OCI-LY3 (cell line): ENCODE results near the gene HMGXB4.

Source experiments
- H2AFZ ChIP-seq: fragments of 200-600, 300-600 bp; shearing (Covaris generic); 2 replicates; pipeline ENCODE4 v1.6.0; 2014; ENCODE audit warnings: antibody characterized with exemption, low read depth, low read length
- H3K27ac ChIP-seq: fragments of 200-600, 300-600 bp; sonication (generic); 2 replicates; pipeline ENCODE4 v1.5.1; 2014; ENCODE audit warnings: mild to moderate bottlenecking, low read length, moderate library complexity, mixed read lengths
- H3K27me3 ChIP-seq: fragments of 200-600, 300-600 bp; sonication (generic); 2 replicates; pipeline ENCODE4 v1.6.1; 2014; ENCODE audit warnings: low read depth, low read length, mixed read lengths
- H3K36me3 ChIP-seq: fragments of 200-600, 300-600 bp; sonication (generic); replicated peaks from 2 replicates; pipeline ENCODE3; 2014; ENCODE audit warnings: low read depth, low read length, mixed read lengths
- H3K4me1 ChIP-seq: fragments of 300-600, 200-600 bp; sonication (generic); 2 replicates; pipeline ENCODE4 v1.6.1; 2014; ENCODE audit warnings: low read length, mixed read lengths
- H3K4me2 ChIP-seq: fragments of 200-600, 300-600 bp; sonication (generic); 2 replicates; pipeline ENCODE4 v1.6.1; 2014; ENCODE audit warnings: low read length, mixed read lengths
- H3K4me3 ChIP-seq: fragments of 300-600, 200-600 bp; sonication (generic); 2 replicates; pipeline ENCODE4 v1.5.1; 2014; ENCODE audit warnings: antibody characterized with exemption, mild to moderate bottlenecking, low read length, moderate library complexity
- H3K79me2 ChIP-seq: fragments of 300-600, 200-600 bp; shearing (Covaris generic); 2 replicates; pipeline ENCODE4 v1.6.1; 2014; ENCODE audit warnings: mild to moderate bottlenecking, low read length, mixed read lengths
- H3K9ac ChIP-seq: fragments of 300-600, 200-600 bp; shearing (Covaris generic); 2 replicates; pipeline ENCODE4 v1.6.0; 2014; ENCODE audit warnings: mild to moderate bottlenecking, low read length, moderate library complexity
- H3K9me3 ChIP-seq: fragments of 200-600, 300-600 bp; shearing (Covaris generic); 2 replicates; pipeline ENCODE4 v1.6.1; 2014; ENCODE audit warnings: low read length, mixed read lengths; ENCODE audit not compliant: insufficient read depth
- H4K20me1 ChIP-seq: fragments of 200-600, 300-600 bp; sonication (generic); 2 replicates; pipeline ENCODE4 v1.6.1; 2016; ENCODE audit warnings: low read length, mixed read lengths; ENCODE audit not compliant: insufficient read depth
- CTCF ChIP-seq: fragments of 200-600, 300-600 bp; sonication (generic); IDR thresholded peaks from 2 replicates; pipeline ENCODE4 v1.5.1; 2014; ENCODE audit warnings: antibody characterized with exemption, low read length, low read depth
- EZH2phosphoT487 ChIP-seq: fragments of 200-600 bp; shearing (Covaris generic); IDR thresholded peaks from 2 replicates; pipeline ENCODE4 v1.6.1; 2018; ENCODE audit warnings: antibody characterized with exemption, mixed run types, low read depth

Gene HMGXB4

GRCh38 chr22:35323305-35323704 is 66.0 kb downstream of the HMGXB4 start:
- TF ChIP-seq EZH2phosphoT487 = no peak
- TF ChIP-seq CTCF = no peak
- Histone ChIP-seq H3K4me1 (no peaks in the 10 kb centered on the region), H3K9ac (no peak overlapping the region), H3K36me3 (peaks cover 13% of the 10 kb centered on the region), H3K79me2 (no peaks in the 10 kb centered on the region), H3K4me3 (no peak overlapping the region), H3K9me3 (no peaks in the 10 kb centered on the region), H2AFZ (no peak overlapping the region), H4K20me1 (no peaks in the 10 kb centered on the region), H3K27ac (no peak overlapping the region), H3K4me2 (no peak overlapping the region), H3K27me3 (no peaks in the 10 kb centered on the region)

GRCh38 chr22:35324067-35324466 is 66.8 kb downstream of the HMGXB4 start:
- H3K9ac ChIP-seq = no peak overlapping the region
- TF ChIP-seq CTCF (no peak), EZH2phosphoT487 (no peak)
- peaks cover 17% of the 10 kb centered on the region for H3K36me3 ChIP-seq
- no peak overlapping the region for H2AFZ ChIP-seq
- no peak overlapping the region for H3K4me3 ChIP-seq
- no peaks in the 10 kb centered on the region for H3K27me3 ChIP-seq
- no peaks in the 10 kb centered on the region for H3K9me3 ChIP-seq
- H3K79me2 ChIP-seq = no peaks in the 10 kb centered on the region
- H3K4me2 ChIP-seq = no peak overlapping the region
- no peaks in the 10 kb centered on the region for H3K4me1 ChIP-seq
- no peak overlapping the region for H3K27ac ChIP-seq
- no peaks in the 10 kb centered on the region for H4K20me1 ChIP-seq

GRCh38 chr22:35324762-35325161 is 67.5 kb downstream of the HMGXB4 start:
- peaks cover 22% of the 10 kb centered on the region for H3K36me3 ChIP-seq
- TF ChIP-seq CTCF = no peak
- H3K4me2 ChIP-seq = no peak overlapping the region
- no peaks in the 10 kb centered on the region for H3K27me3 ChIP-seq
- H3K27ac ChIP-seq = no peak overlapping the region
- no peak overlapping the region for H3K4me3 ChIP-seq
- peaks cover 6% of the 10 kb centered on the region for H3K4me1 ChIP-seq
- no peaks in the 10 kb centered on the region for H3K9me3 ChIP-seq
- no peak overlapping the region for H3K9ac ChIP-seq
- no peaks in the 10 kb centered on the region for H3K79me2 ChIP-seq
- H4K20me1 ChIP-seq = no peaks in the 10 kb centered on the region
- H2AFZ ChIP-seq = no peak overlapping the region

- no peaks in the 10 kb centered on the region for H3K79me2 ChIP-seq
- TF ChIP-seq CTCF (no peak), EZH2phosphoT487 (no peak)
- H4K20me1 ChIP-seq = no peaks in the 10 kb centered on the region
- H3K27ac ChIP-seq = no peak overlapping the region
- H3K4me2 ChIP-seq = no peak overlapping the region
- no peak overlapping the region for H3K9ac ChIP-seq
- no peak overlapping the region for H3K4me3 ChIP-seq
- H3K27me3 ChIP-seq = no peaks in the 10 kb centered on the region
- H3K9me3 ChIP-seq = no peaks in the 10 kb centered on the region
- H2AFZ ChIP-seq = no peak overlapping the region
- H3K4me1 ChIP-seq = peaks cover 11% of the 10 kb centered on the region
- H3K36me3 ChIP-seq = peaks cover 23% of the 10 kb centered on the region
Measured at GRCh38 chr22:35325209-35325608, 67.9 kb downstream of the HMGXB4 start.
